Non-pigmented ciliary epithelial cell (primary cell): Measurements from ENCODE around the gene ABCD3.
A peak's percentile ranks its signal among the peaks of the same experiment; 100 is the strongest.

ENCODE experiments used
- DNase-seq: peaks from one replicate; pipeline ENCODE4 v3.0.0-alpha.2; 2010; ENCODE audit warnings: low read depth

ABCD3 gene

DNA sequence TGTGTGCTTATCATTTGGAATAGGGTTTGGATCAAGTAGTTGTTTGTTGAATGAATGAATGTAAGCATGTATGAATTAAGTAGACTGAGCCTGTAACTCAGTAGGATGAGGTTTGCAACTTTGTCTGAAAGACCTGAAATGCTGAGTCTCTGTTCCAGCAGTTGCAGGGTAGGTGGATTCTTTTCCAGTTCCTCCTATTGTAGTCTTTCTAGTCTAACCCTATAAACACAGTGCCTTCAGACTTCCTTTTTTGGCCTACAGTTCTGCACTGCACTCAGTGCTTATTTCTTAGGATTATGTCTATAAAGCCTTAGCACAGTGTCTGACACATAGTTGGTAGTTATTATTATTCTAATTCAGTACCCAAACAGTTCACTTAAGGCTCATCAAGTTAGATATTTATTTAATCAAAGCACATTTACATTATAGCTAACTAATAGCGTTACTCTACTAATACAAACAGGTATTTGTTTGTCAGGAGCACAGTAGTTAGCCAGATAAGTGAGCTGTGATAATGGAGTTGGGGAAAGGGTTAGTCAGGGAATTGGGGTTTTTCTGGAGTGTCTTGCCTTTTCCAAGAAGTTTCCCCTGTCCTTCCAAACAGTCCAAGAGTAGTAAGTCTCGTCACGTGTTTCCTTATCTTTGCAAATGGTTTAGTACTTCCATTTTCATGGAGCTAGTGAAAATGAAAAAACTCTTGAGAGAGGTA, 45.0 kb downstream of the ABCD3 start:
- no peak for DNase-seq

DNA sequence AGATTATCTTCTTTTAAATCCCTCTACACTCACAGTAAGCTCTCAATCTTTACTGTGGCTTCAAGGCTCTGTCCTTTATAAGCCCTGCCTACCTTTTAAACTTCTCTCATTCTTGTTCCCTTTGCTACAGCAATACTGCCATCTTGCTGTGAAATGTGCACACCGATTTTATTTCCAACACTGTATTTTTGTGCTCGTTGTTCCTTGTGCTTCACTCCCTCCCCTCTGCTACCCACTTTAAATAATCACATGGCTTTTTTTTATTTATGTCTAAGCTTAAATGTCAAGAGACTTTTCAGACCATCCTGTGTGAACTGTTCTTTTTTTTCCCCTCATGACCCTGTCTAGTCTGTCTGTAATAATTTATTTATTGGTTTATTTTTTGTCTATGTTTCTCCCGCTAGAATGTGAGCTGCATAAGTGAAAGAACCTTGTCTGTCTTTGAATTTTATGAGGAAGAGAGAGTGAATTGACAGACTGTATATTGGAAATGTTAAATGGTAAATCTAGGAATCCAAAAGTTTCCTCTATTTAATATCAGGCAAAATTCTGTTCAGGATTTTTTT, 45.7 kb downstream of the ABCD3 start:
- DNase-seq = no peak

- no peak for DNase-seq
Observed at GRCh38 chr1:94468708-94469107, 50.5 kb downstream of the ABCD3 start.

DNA sequence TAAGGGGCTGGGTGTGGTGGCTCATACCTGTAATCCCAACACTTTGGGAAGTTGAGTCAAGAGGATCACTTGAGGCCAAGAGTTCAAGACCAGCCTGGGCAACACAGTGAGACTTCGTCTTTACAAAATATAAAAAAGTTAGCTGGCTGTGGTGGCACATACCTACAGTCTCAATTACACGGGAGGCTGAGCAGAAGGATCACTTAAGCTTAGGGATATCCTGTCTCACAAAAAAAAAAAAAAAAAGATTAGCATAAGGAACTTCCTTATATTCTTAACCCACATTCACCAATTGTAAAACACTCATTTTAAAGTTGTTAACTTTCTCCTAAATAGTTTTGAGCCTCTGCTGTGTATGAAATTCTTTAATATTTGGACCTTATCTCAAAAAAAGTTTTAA, 53.1 kb downstream of the ABCD3 start:
- DNase-seq = no peak

- no peak for DNase-seq
Observed at GRCh38 chr1:94475232-94475631, 57.0 kb downstream of the ABCD3 start.

- no peak for DNase-seq
Observed at GRCh38 chr1:94479682-94480081, 61.5 kb downstream of the ABCD3 start.

DNA sequence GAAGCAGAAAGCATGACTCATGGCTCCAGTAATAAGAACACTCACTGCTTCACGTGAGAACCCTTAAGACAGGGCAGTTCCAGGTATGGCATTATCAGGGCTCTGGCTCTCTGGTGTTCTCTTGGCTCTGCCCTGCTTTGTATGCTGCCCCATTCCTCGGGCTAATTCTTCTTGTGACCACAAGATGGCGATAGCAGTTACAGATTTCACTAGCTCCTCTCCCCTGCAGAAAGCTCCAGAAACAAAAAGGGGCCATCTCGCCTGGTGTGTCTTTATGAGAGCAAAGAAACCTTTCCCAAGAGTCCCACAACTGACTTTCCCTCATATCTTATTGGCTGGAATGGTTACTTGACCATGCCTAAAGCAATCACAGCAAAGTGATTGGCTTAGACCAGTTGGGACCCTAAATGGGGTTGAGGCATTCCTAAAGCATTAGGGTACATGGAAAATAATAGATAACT, 63.3 kb downstream of the ABCD3 start:
- peak; percentile 27 for DNase-seq

- no peak for DNase-seq
Observed at GRCh38 chr1:94486990-94487389, 68.8 kb downstream of the ABCD3 start.

- no peak for DNase-seq
Observed at GRCh38 chr1:94490556-94490955, 72.4 kb downstream of the ABCD3 start.

- DNase-seq = no peak
Observed at GRCh38 chr1:94496076-94496755, 78.0 kb downstream of the ABCD3 start.

GRCh38 chr1:94501426-94501825, 83.2 kb downstream of the ABCD3 start:
- no peak for DNase-seq

GRCh38 chr1:94501935-94502334, 83.7 kb downstream of the ABCD3 start:
- no peak for DNase-seq

DNA sequence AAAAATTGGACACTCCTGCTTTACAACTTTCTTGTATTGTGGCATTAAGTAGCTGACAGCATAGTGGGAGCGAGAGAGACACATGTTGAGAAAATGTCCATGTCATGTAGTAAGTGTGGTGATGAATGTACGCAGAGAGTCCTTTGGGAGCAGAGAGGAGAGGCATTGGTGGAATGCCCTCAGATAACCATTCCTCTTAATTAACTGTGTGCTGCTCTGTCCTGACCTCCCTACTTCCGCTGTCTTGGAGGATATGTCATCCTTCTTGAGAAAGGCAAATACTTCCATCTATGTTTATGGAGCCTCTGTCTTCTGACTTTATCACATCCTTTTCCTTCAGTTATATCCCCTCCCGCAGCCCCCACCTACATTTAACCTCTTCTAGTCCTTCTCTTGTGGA, 85.0 kb downstream of the ABCD3 start:
- no peak for DNase-seq

DNA sequence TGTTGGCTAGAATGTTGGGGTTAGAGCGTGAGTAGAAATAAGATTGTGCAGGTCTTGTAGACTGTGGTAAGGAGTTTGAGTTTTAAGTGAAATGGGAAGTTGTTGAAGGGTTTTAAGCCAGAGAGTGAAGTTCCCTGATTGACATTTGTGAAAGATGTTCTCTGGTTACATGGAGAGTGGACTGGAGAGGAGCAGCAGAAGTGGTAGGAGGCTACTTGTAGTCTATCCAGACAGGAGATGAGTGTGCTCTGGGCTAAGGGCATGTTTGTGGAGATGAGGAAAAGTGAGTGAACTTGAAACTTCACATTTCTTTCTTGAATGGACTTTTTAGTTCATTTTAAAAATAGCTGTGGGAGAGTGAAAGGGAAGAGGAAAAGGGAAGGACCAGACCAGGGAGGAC, 86.4 kb downstream of the ABCD3 start:
- DNase-seq = no peak

GRCh38 chr1:94512816-94513215, 94.6 kb downstream of the ABCD3 start:
- no peak for DNase-seq

GRCh38 chr1:94514095-94514727, 96.0 kb downstream of the ABCD3 start:
- no peak for DNase-seq

DNA sequence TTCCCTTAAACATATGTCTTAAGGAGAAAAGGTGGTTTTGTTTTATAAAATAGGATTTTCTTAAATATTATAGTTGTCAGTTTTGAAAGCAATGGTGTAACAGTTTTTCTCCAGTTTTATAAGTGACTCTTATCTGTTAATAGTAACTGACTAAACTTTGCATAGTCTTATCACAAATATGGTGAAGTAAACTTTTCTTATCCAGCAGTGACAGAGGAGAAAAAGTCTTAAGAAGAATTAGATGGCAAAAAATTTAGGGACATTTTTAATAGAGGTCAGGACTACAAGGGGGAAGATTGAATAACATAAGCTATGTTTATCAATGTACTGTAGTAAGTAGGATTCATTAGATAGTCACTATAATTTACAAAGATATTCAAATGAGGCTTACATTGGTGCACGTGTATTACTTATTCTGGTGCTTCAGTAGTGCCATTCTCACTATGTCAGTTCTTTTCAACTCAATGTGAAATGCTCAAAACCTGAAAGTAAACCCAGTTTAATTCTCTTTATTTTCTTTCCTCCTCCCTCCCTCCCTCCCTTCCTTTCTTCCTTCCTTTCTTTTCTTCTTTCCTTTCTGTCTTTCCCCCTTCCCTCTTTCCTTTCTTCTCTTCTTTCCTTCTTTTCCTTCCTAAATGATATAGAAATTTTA, 97.2 kb downstream of the ABCD3 start:
- no peak for DNase-seq

DNA sequence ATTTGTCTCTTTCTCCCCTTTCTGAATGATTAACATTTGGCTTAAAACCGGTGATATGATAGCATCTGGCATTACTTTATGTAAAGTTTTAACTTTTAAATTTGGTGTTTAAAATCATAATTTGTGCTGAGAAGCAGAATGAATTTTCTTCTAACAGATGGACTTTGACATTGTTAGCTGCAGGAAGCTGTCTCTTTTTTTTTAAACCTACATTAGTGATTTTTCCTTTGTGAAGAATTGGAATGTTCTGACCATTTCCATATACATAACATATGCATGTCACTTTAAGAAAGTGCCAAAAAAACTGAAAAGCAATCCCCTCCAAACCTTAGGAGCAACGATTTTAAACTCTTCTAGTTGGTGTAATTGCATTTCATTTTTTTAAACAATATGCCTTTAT, 101.2 kb downstream of the ABCD3 start:
- DNase-seq = no peak

- DNase-seq = no peak
Observed at GRCh38 chr1:94522304-94522703, 104.1 kb downstream of the ABCD3 start.

DNA sequence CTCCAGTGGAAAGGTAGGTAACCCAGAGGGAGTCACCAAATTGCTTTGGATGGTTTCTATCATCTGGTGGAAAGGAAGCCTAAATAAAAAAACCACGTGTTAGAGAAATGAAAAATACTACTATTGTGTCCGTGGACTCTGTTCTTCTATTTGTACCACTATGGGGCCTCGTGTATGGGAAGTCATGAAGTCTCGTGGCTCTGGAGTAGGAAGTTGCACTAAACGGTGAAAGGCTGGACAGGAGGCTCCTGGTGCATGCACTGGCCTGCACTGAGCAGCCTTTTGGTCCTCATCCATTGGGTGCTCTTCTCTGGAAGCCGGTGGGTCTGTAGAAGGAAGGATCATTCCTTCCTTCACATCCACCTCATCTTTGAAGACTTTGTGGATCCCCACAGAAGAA, 106.3 kb downstream of the ABCD3 start:
- no peak for DNase-seq

DNA sequence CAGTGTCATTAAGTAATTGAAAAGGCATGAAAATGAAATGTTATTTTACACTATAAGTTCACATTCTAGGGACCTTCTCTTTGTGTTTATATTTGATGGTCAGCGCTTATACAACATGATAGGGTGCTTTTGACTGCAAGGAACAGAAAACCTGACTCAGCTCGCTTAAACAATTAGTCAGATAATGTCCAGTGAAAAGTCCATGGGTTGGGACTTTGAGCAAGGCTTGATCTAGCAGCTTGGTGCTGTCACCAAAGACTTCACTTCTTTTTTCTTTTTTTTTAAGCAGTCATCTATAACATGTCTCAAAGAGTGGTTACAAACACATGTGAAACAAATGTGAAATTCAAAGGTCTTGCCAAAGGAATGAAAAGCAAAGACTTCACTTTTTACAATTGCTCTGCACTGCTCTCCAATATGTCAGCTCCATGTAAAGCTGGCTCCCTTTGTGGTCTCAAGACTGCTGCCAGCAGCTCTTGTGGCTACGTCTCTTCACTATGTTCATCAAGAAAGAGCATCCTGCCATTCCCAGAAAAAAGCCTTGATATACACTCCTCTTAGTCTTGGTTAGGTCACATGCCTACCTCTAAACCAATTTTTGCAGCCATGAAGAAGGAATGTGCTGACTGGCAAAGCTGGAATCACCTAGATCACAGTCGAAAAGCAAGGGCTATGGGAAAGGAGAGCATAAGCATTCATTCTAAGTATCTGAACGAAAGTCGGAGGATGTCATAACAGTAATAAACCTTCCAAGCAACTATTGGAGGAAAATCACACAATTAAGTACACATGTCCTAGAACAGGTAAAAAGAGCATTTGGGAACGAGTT, 108.2 kb downstream of the ABCD3 start:
- no peak for DNase-seq
